GM12892 (cell line): ENCODE results near the gene SENP1.

Source experiments
- POLR2A ChIP-seq: IDR thresholded peaks from 2 replicates; pipeline ENCODE4 v1.6.1; 2011; ENCODE audit warnings: low read depth, low read length, control low read depth
- TAF1 ChIP-seq: IDR thresholded peaks from 2 replicates; pipeline ENCODE4 v1.6.1; 2011; ENCODE audit warnings: low read depth, mild to moderate bottlenecking, control low read depth, low read length, borderline replicate concordance

DNA sequence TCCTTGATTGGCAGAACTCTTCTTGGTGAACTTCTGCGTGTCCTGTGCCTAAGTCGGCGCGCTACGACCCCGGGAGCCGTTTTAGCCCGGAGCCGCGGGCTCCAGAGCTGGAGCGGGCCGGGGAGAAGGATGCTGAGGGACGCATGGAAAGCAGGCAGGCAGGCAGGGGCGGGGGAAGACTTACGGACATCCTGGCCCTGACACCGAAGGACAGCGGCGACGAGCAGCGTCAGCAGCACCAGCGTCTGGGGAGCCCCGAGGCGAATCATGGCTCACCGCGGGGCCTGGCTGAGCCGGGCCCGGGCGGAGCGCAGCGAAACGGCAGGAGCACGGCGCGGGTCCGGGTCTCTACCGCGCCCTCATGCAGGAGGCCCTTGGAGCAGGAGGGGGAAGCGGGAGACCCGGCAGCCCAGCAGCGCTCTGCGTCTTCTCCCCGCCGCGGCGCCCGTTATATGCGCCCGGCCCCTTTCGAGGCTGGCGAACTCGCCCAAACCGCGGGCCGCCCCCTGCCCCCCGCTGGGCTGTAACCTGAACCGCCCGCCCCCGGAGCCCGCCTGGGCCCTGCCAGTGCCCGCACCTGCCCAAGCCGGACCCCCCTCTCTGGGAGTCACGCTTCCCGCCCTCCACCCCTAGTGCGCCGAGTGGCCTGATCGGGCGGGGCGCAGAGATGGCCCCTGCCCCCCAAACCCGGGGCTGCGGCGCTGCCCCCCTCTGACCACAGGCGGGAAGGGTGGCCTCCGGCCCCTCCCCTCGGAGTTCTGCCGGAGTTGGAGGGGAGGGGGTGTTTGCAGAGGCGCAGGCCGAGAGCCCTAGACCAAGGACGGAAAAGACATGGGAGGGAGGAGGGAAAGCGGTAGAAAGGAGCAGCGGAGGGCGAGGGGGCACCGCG, 101.6 kb downstream of the SENP1 start, which contains the start of gene COL2A1:
- TF ChIP-seq POLR2A (no peak), TAF1 (no peak)
